GM12878 (cell line): Measurements from ENCODE around the gene TBC1D22B. TPM values are rescaled to one million over a fixed set of nuclear protein-coding genes. Genes with fewer than 3 reads are reported as not detected.

Experiments
- ATAC-seq: fragments of 200-7000 bp; cut with Tn5 transposase; 3 replicates; pipeline ENCODE4 v1.9.1; 2020; ENCODE audit warnings: mild to moderate bottlenecking, moderate library complexity
- BruUV-seq: library from RNA; stranded (reverse); fragments of 400-500 nt; replicated peaks from 2 replicates; lab custom pipeline; 2021; lab: Mats Ljungman, UMichigan
- CTCF ChIA-PET: fragments of 300-600 bp; sonication (Branson Sonifier 250); formaldehyde crosslinking; extraction: SDS; loops from one replicate; lab custom pipeline; 2021; ENCODE audit warnings: inconsistent platforms; lab: Yijun Ruan, JAX
- POLR2A ChIA-PET: fragments of 350-600 bp; formaldehyde crosslinking; extraction: SDS; loops from one replicate; lab custom pipeline; 2021; ENCODE audit warnings: inconsistent platforms; lab: Charles Lee
- RAD21 ChIA-PET: fragments of 300-600 bp; sonication (Branson Sonifier 250); formaldehyde crosslinking; loops from one replicate; lab custom pipeline; 2023; ENCODE audit warnings: antibody characterized with exemption; ENCODE audit not compliant: unreplicated experiment; lab: Charles Lee
- SMC1A ChIA-PET: fragments of 300-600 bp; sonication (Branson Sonifier 250); formaldehyde crosslinking; loops from one replicate; lab custom pipeline; 2023; ENCODE audit not compliant: unreplicated experiment, uncharacterized antibody; lab: Charles Lee
- DNase-seq: peaks from one replicate; pipeline ENCODE4 v3.0.0-alpha.2; 2011; ENCODE audit warnings: low read depth, low spot score
- FAIRE-seq: peaks from 3 replicates; lab custom pipeline; 2011; peaks lifted over from hg19 to GRCh38; lab: Jason Lieb, UNC
- H2AFZ ChIP-seq: 2 replicates; pipeline ENCODE4 v1.6.0; 2011; ENCODE audit warnings: low read depth, low read length, control low read depth; ENCODE audit not compliant: control insufficient read depth
- H3K27ac ChIP-seq: 2 replicates; pipeline ENCODE4 v1.5.1; 2011; ENCODE audit warnings: control low read depth; ENCODE audit not compliant: control insufficient read depth, insufficient read depth
- H3K27me3 ChIP-seq, 2 experiments: replicated peaks in 1 of 2; 2 replicates each; pipeline versions ENCODE4 v1.6.0 to v1.6.1; 2011; ENCODE audit warnings: low read length in 1 of 2; ENCODE audit not compliant: control insufficient read depth in 2 of 2, insufficient read depth in 2 of 2
- H3K36me3 ChIP-seq, 2 experiments: 2 replicates each; pipeline ENCODE4 v1.5.1; 2011; ENCODE audit warnings: low read length in 1 of 2; ENCODE audit not compliant: control insufficient read depth in 2 of 2, insufficient read depth in 2 of 2
- H3K4me1 ChIP-seq: 2 replicates; pipeline ENCODE4 v1.6.1; 2011; ENCODE audit warnings: mild to moderate bottlenecking, low read length, moderate library complexity, mixed read lengths; ENCODE audit not compliant: control insufficient read depth, insufficient read depth
- H3K4me2 ChIP-seq: 2 replicates; pipeline ENCODE4 v1.6.0; 2011; ENCODE audit warnings: control low read depth; ENCODE audit not compliant: control insufficient read depth, insufficient read depth
- H3K4me3 ChIP-seq: fragments of 200-600 bp; sonication (generic); 2 replicates; pipeline ENCODE4 v1.5.1; 2016
- H3K79me2 ChIP-seq: 2 replicates; pipeline ENCODE4 v1.6.0; 2011; ENCODE audit warnings: low read length; ENCODE audit not compliant: control insufficient read depth, insufficient read depth
- H3K9ac ChIP-seq: 2 replicates; pipeline ENCODE4 v1.8.0; 2011; ENCODE audit warnings: low read length, control low read depth, mixed read lengths; ENCODE audit not compliant: control insufficient read depth, insufficient read depth
- H3K9me3 ChIP-seq: replicated peaks from 3 replicates; pipeline ENCODE4 v1.5.1; 2011; ENCODE audit warnings: mild to moderate bottlenecking, low read length; ENCODE audit not compliant: control insufficient read depth, insufficient read depth
- H4K20me1 ChIP-seq: 2 replicates; pipeline ENCODE4 v1.6.0; 2011; ENCODE audit not compliant: control insufficient read depth, insufficient read depth
- CHD4 ChIP-seq: fragments of 200-600 bp; sonication (generic); IDR thresholded peaks from 2 replicates; pipeline ENCODE4 v1.6.1; 2016; ENCODE audit warnings: mild to moderate bottlenecking
- EGR1 ChIP-seq, 2 experiments: IDR thresholded peaks; 1 replicate in 1 of 2; 2 replicates in 1 of 2; pipeline ENCODE4 v1.6.1; 2011 to 2012; ENCODE audit warnings: low read depth in 2 of 2, low read length in 2 of 2, borderline replicate concordance in 1 of 2, mild to moderate bottlenecking in 1 of 2, moderate library complexity in 1 of 2
- ETV6 ChIP-seq, 2 experiments: fragments of 450-650 bp in 1 of 2; IDR thresholded peaks in 1 of 2; conservative IDR thresholded peaks in 1 of 2; 2 replicates each; pipeline ENCODE4 v1.6.1; 2014; ENCODE audit warnings: antibody characterized with exemption in 1 of 2, borderline replicate concordance in 1 of 2, low read depth in 1 of 2, mild to moderate bottlenecking in 1 of 2, moderate library complexity in 1 of 2
- IKZF1 ChIP-seq: fragments of 450-650 bp; conservative IDR thresholded peaks from 2 replicates; pipeline ENCODE4 v1.6.1; 2017; ENCODE audit warnings: antibody characterized with exemption, mild to moderate bottlenecking
- MEF2B ChIP-seq: fragments of 450-650 bp; IDR thresholded peaks from 2 replicates; pipeline ENCODE4 v1.6.1; 2018; ENCODE audit warnings: mild to moderate bottlenecking, moderate library complexity; ENCODE audit not compliant: partially characterized antibody, poor library complexity, severe bottlenecking
- NFXL1 ChIP-seq: fragments of 450-650 bp; IDR thresholded peaks from 2 replicates; pipeline ENCODE4 v1.6.1; 2017; ENCODE audit warnings: antibody characterized with exemption, mild to moderate bottlenecking, borderline replicate concordance
- NFYB ChIP-seq: IDR thresholded peaks from 2 replicates; pipeline ENCODE4 v1.6.1; 2011; ENCODE audit warnings: low read depth, mild to moderate bottlenecking, low read length, improper control_type of control experiment, moderate library complexity; ENCODE audit not compliant: insufficient read depth
- NR2C2 ChIP-seq: IDR thresholded peaks from 2 replicates; pipeline ENCODE4 v1.6.1; 2011; ENCODE audit warnings: borderline replicate concordance, low read depth; ENCODE audit not compliant: control insufficient read depth, insufficient read length
- NRF1 ChIP-seq: conservative IDR thresholded peaks from 2 replicates; pipeline ENCODE4 v1.6.1; 2011; ENCODE audit warnings: mild to moderate bottlenecking, low read depth, low read length, improper control_type of control experiment
- SUPT20H ChIP-seq: IDR thresholded peaks from 2 replicates; pipeline ENCODE4 v1.6.1; 2011; ENCODE audit warnings: low read depth, mild to moderate bottlenecking, low read length, moderate library complexity, borderline replicate concordance; ENCODE audit not compliant: control insufficient read depth
- TBL1XR1 ChIP-seq: IDR thresholded peaks from 2 replicates; pipeline ENCODE4 v1.6.1; 2012; ENCODE audit warnings: low read depth, low read length, improper control_type of control experiment
- TCF7 ChIP-seq: IDR thresholded peaks from 2 replicates; pipeline ENCODE4 v1.6.1; 2014; ENCODE audit warnings: antibody characterized with exemption, borderline replicate concordance
- ZNF207 ChIP-seq: fragments of 450-650 bp; IDR thresholded peaks from 2 replicates; pipeline ENCODE4 v1.6.1; 2014; ENCODE audit warnings: antibody characterized with exemption, mild to moderate bottlenecking, borderline replicate concordance
- WGBS: methylation state at CpG from one replicate; pipeline ENCODE4 v1.1.6; 2016; ENCODE audit warnings: low lambda C conversion rate; ENCODE audit not compliant: insufficient replicate concordance, insufficient coverage; ENCODE audit errors: missing lambda C conversion rate; 5-methylcytosine and 5-hydroxymethylcytosine counted together
- in situ Hi-C: fragments of 300-500 bp; cut with MboI; formaldehyde crosslinking; loops from 9 replicates; pipeline ENCODE4 v1.14.3; 2018; ENCODE audit warnings: mixed read lengths
- intact Hi-C: fragments of 100-400 bp; cut with micrococcal nuclease; formaldehyde crosslinking; loops from one replicate; pipeline ENCODE4 v1.14.2; 2022; ENCODE audit not compliant: unreplicated experiment
- polyA plus RNA-seq, 11 experiments: library from polyadenylated mRNA; depleted of rRNA in 4 of 11; unstranded in 6 of 11; stranded (reverse) in 5 of 11; fragments of >200 nt; fragmentation: Nextera tagmentation in 4 of 11; fragmentation: Illumina TruSeq in 1 of 11; extraction: Ambion mirVana in 4 of 11; extraction: Trizol in 1 of 11; gene quantifications; 1 replicate in 1 of 11; 2 replicates in 10 of 11; pipeline versions ENCODE4 v1.2.1 to v1.2.3, GENCODE V29; 2011 to 2016; ENCODE audit warnings: inconsistent platforms in 2 of 11, missing spikeins in 2 of 11, low read depth in 1 of 11
- total RNA-seq, 4 experiments: library from RNA; depleted of rRNA in 3 of 4; stranded (reverse); fragments of >200 nt in 3 of 4; fragmentation: Illumina TruSeq in 1 of 4; extraction: Trizol in 1 of 4; gene quantifications; 2 replicates each; pipeline versions ENCODE4 v1.2.1 to v1.2.3, GENCODE V29; 2013 to 2021
- TF ChIP-seq, protein P1 (sequence below): fragments of 450-650 bp; IDR thresholded peaks from 2 replicates; pipeline ENCODE4 v1.6.1; 2018; ENCODE audit warnings: borderline replicate concordance, mild to moderate bottlenecking; ENCODE audit not compliant: partially characterized antibody

TBC1D22B gene
- total and polyA plus RNA-seq, 10 of the 15 experiments (the other 5 are each of a cell fraction or from before 2014, with no cell fraction given), result 3.4 to 18.7 (median 14.1) TPM

DNA sequence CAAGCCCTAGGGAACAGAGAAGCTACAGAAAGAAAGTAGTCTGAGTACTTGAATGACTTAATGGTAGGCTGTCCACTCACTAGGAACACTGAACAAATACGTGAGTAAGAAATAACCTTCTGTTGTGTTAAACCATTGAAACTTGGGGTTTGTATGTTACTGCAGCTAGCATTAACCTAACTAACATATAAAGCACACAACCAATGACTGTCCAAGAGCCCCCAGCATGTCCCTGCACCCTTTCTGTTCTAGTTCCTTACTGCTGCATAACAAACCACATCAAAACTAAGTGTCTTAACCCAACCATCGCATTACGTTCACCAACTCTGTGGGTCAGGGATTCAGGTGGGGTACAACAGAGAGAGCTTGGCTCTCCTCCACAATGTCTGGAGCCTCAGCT, 85.7 kb downstream of the TBC1D22B start:
- ATAC-seq, result no peak
- no peaks in the 10 kb centered on the region for H3K9me3 ChIP-seq
- BruUV-seq, result no TSS peak
- POLR2A ChIA-PET, result interaction anchor here (0.6 kb wide), 1 partner anchor 500 kb away, joined by 5 read pairs; no protein-coding TSS in a partner anchor
- RAD21 ChIA-PET, result no interaction called here
- no peaks in the 10 kb centered on the region for H3K36me3 ChIP-seq
- TF ChIP-seq TCF7 (no peak), NFXL1 (no peak), CHD4 (no peak), TBL1XR1 (no peak), MEF2B (no peak), NR2C2 (no peak), NRF1 (no peak), NFYB (no peak), ETV6 (conservative IDR thresholded peaks at IDR 0.05 in 1 of 2, IDR thresholded peaks at IDR 0.05 in 1 of 2; ENCODE audit: borderline replicate concordance in 1 of 2, low read depth in 1 of 2) (no peak), IKZF1 (no peak), EGR1 (IDR thresholded peaks at IDR 0.05; ENCODE audit: borderline replicate concordance in 1 of 2, low read depth in 2 of 2, low read length in 2 of 2) (no peak), SUPT20H (no peak), ZNF207 (no peak)
- TF ChIP-seq, protein P1, sequence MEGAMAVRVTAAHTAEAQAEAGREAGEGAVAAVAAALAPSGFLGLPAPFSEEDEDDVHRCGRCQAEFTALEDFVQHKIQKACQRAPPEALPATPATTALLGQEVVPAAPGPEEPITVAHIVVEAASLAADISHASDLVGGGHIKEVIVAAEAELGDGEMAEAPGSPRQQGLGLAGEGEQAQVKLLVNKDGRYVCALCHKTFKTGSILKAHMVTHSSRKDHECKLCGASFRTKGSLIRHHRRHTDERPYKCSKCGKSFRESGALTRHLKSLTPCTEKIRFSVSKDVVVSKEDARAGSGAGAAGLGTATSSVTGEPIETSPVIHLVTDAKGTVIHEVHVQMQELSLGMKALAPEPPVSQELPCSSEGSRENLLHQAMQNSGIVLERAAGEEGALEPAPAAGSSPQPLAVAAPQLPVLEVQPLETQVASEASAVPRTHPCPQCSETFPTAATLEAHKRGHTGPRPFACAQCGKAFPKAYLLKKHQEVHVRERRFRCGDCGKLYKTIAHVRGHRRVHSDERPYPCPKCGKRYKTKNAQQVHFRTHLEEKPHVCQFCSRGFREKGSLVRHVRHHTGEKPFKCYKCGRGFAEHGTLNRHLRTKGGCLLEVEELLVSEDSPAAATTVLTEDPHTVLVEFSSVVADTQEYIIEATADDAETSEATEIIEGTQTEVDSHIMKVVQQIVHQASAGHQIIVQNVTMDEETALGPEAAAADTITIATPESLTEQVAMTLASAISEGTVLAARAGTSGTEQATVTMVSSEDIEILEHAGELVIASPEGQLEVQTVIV, result no peak
- SMC1A ChIA-PET, result interaction anchor here (0.9 kb wide), 1 partner anchor 122 kb away, joined by 3 read pairs; no protein-coding TSS in a partner anchor
- intact Hi-C loops, result no loop called here
- no peaks in the 10 kb centered on the region for H3K79me2 ChIP-seq
- H2AFZ ChIP-seq, result no peak overlapping the region
- no peak overlapping the region for H3K4me3 ChIP-seq
- CTCF ChIA-PET, result interaction anchor here (0.9 kb wide), 1 partner anchor 19 kb away, joined by 3 read pairs; no protein-coding TSS in a partner anchor
- 42% methylated on average over 3 of the region's 3 CpGs for WGBS
- H3K27ac ChIP-seq, result no peak overlapping the region
- H4K20me1 ChIP-seq, result no peaks in the 10 kb centered on the region
- FAIRE-seq, result no peak
- no peak for DNase-seq
- H3K9ac ChIP-seq, result no peak overlapping the region
- H3K27me3 ChIP-seq, result no peaks in the 10 kb centered on the region
- no peak overlapping the region for H3K4me2 ChIP-seq
- no peaks in the 10 kb centered on the region for H3K4me1 ChIP-seq
- in situ Hi-C loops, result no loop called here
